ACC112 (cell line): ENCODE data around the gene TAS2R1.

ENCODE experiments used
- H2AFZ ChIP-seq: fragments of 200-600 bp; sonication (generic); one replicate; pipeline ENCODE4 v1.6.0; 2017; ENCODE audit warnings: antibody characterized with exemption, low read length; ENCODE audit not compliant: unreplicated experiment
- H3K27ac ChIP-seq: fragments of 200-600 bp; sonication (generic); 2 replicates; pipeline ENCODE4 v1.5.1; 2014; ENCODE audit warnings: low read depth, mild to moderate bottlenecking, antibody characterized with exemption, low read length, moderate library complexity
- H3K27me3 ChIP-seq: fragments of 200-600 bp; sonication (generic); 2 replicates; pipeline ENCODE4 v1.6.1; 2014; ENCODE audit warnings: mild to moderate bottlenecking, antibody characterized with exemption, low read length, moderate library complexity, mixed read lengths; ENCODE audit not compliant: insufficient read depth
- H3K36me3 ChIP-seq: fragments of 200-600 bp; sonication (generic); 2 replicates; pipeline ENCODE4 v1.6.1; 2016; ENCODE audit warnings: mild to moderate bottlenecking, antibody characterized with exemption, low read length, moderate library complexity, mixed read lengths; ENCODE audit not compliant: insufficient read depth
- H3K4me1 ChIP-seq: fragments of 200-600 bp; sonication (generic); one replicate; pipeline ENCODE4 v1.6.1; 2016; ENCODE audit warnings: low read length, mixed read lengths; ENCODE audit not compliant: insufficient read depth, unreplicated experiment, control insufficient read depth
- H3K4me3 ChIP-seq: fragments of 200-600 bp; sonication (generic); 2 replicates; pipeline ENCODE4 v1.5.1; 2014; ENCODE audit warnings: mild to moderate bottlenecking, low read depth, low read length
- H3K79me2 ChIP-seq: fragments of 200-600 bp; sonication (generic); one replicate; pipeline ENCODE4 v1.6.0; 2016; ENCODE audit warnings: low read length; ENCODE audit not compliant: control insufficient read depth, unreplicated experiment, insufficient read depth

The TAS2R1 gene

DNA sequence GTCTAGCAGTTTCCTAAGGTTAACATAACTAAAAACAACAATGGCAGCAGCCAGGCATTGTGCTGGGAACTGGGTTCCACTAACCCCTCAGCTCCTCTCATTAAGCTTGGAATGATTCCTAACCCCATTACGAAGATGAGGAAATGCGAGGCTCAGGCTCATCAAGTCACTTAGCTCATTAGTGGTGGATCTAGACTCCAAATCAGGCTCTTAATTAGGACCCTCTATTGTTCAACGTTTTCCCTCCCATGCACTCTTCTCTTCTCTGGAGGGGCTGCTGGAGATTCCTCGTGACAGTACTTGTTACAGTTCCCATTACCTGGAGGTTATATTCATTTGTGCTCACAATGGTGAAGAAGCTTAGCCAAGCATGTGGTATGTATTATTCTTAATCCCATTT is 6.5 kb downstream of the TAS2R1 start:
- Histone ChIP-seq H3K4me3 (no peak overlapping the region), H3K36me3 (no peaks in the 10 kb centered on the region), H3K4me1 (peaks cover 33% of the 10 kb centered on the region), H3K27me3 (no peaks in the 10 kb centered on the region), H2AFZ (no peak overlapping the region), H3K79me2 (no peaks in the 10 kb centered on the region), H3K27ac (no peak overlapping the region)

DNA sequence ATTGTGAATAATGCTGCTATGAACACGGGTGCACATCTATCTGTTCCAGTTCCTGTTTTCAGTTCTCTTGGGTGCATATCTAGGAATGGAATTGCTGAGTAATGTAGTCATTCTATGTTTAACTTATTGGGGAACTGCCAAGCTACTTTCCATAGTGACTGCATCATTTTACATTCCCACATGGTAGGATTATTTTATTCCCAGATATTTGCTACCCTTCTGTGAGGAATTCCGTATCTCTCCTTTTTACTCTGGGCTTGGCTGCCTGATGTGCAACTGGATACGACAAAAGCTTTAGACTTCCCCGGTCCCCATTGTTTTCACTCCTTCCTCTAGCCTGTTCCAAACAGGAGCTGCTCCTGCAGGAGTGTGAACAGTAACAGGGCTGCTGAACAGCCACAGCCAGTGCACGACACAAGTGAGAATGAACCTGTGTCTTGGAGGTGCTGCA is 7.2 kb downstream of the TAS2R1 start:
- H2AFZ ChIP-seq = peak overlapping the region; percentile 65
- peak overlapping the region; percentile 37; the same call in 1 of the 2 replicates for H3K4me3 ChIP-seq
- no peaks in the 10 kb centered on the region for H3K79me2 ChIP-seq

DNA sequence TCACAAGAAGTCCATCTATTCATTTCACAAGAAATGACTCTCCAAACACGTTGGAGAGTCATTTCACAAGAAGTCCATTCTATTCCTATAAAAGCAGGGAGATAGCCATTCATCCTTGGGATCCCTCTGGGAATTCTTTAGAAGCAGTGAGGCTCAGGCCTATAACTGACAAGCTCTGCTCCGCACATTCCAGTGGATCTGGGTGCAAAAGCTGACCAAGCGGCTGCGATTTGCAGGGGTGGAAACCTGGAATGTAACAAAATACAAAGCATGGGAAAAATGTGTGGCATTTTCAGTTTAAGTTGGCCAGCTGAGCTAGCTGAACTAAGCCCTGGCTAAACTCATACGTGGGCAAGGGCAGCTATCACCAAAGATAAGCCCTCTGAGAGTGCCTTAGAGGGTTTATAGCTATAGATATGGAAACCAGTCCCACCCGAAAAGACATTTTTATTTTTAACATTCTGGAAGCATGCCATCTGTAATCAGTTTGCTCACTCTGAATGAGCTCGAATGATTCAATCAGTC is 8.7 kb downstream of the TAS2R1 start:
- Histone ChIP-seq H3K4me3 (no peak overlapping the region), H2AFZ (peak overlapping the region; percentile 12), H3K36me3 (no peaks in the 10 kb centered on the region), H3K4me1 (peaks cover 33% of the 10 kb centered on the region), H3K79me2 (no peaks in the 10 kb centered on the region), H3K27me3 (no peaks in the 10 kb centered on the region), H3K27ac (peak overlapping the region; percentile 44)

More for the DNA sequence above, 7.2 kb downstream of the TAS2R1 start:
- no peak overlapping the region for H3K27ac ChIP-seq
- peaks cover 33% of the 10 kb centered on the region for H3K4me1 ChIP-seq
- no peaks in the 10 kb centered on the region for H3K27me3 ChIP-seq
- H3K36me3 ChIP-seq = no peaks in the 10 kb centered on the region

DNA sequence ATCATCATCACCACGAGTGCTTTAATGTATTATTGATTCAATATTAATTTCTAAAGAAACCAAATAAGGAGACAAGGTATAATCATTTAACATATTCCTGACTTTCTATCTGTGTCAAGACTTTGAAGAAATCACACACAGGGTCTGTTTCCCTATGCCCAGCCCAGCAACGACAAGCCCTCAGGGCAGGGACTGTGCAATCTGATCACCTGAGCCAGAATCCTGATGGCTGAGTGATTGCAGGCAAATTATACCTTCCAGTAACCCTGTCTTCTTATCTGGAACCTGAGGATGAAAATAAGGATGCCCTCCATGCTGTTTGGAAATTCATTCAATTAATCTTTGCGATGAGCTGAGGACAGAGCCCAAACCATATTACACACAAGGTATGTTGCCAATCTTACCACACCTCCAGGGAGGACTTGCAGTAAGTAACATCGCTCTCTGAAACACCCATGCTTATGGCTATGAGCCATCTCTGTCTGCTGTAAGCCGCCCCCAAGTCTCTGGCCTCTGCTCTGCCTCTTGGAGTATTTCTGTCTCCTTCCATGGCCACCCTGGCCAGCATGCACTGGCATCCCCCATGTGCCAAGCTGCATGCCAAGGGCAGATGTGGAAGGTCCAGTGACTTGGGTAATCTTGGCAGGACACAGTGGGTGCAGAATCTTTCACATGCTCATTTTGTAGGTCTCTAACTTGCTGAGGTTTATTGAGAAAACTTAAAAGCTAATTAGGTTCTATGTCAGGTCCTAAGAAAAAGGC is 10.6 kb downstream of the TAS2R1 start:
- Histone ChIP-seq H3K27ac (no peak overlapping the region), H3K79me2 (no peaks in the 10 kb centered on the region), H3K4me3 (no peak overlapping the region), H3K27me3 (no peaks in the 10 kb centered on the region), H2AFZ (no peak overlapping the region), H3K36me3 (no peaks in the 10 kb centered on the region), H3K4me1 (peaks cover 33% of the 10 kb centered on the region)

DNA sequence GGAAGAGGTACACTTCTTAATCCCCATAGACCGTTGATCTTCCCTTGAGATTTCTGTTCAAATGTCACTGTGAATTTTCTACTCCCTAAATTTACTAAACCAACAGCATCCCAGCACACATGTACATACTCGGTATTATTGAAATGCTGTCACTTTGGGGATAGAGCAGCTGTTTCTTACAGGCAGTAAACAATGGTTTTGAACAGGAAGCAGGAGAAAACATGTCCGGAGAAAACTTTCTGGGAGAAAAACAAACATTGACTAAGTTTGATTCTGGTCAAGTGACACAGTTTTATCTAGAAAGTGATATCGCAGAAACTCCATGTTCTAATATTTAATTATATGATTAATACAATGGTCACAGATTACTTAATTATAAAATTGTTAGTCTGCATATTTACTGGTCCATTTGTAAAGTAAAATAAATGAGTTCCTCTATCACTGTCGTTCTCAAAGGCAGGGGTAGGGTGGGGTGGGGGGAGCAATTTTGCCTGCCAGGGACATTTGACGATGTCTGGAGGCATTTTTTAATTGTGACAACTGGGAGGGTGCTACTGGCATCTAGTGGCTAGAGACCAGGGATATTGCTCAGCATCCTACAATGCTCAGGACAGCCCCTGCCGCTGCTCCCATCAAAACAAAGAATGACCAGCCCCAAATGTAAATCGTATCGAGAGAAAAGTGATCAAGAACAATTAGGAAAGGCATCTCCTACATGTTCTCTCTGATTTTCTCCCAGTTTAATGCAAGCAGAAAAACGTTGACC is 12.2 kb downstream of the TAS2R1 start:
- Histone ChIP-seq H2AFZ (no peak overlapping the region), H3K4me1 (peaks cover 17% of the 10 kb centered on the region), H3K4me3 (no peak overlapping the region), H3K27me3 (no peaks in the 10 kb centered on the region), H3K36me3 (no peaks in the 10 kb centered on the region), H3K27ac (no peak overlapping the region), H3K79me2 (no peaks in the 10 kb centered on the region)

DNA sequence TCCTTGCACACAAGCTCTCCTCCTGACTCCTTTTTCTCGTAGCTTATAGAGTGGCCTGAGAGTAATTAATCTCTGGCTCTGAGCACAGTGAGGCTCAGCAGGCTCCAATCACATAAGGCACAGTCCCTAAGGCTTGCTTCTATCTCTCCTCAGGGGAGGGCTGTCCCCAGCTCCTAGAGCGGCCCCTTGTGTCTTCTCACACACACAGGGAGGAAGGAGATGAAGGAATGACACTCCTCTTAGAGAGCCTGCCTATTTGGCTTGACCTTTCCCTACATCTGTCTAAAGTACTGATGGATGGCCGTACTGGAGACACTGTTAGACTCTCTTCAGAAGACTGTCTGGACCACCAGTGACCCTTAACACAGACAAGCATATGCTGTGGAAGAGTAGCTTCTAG is 12.9 kb downstream of the TAS2R1 start:
- Histone ChIP-seq H3K4me3 (no peak overlapping the region), H3K4me1 (peaks cover 11% of the 10 kb centered on the region), H3K36me3 (no peaks in the 10 kb centered on the region), H3K79me2 (no peaks in the 10 kb centered on the region), H2AFZ (no peak overlapping the region), H3K27me3 (no peaks in the 10 kb centered on the region), H3K27ac (no peak overlapping the region)

DNA sequence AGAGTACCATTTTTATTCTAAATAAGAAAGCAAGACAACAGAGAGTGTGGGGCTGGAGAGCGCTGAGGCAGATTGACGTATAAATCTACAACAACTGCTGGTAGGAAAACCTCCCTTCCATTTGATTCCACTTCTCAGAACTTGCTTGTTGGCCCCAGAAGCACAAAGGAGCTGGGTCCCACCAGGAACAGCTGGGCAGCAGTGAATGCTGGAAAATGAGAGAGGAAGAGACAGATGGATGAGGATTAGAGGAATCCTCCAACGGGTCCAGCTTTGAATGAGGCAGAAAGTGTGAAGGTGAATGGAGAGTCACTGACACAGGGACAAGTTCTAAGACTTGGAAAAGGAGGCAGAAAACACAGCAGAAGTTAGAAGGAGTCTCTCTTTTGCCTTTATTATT is 14.8 kb downstream of the TAS2R1 start:
- Histone ChIP-seq H3K27me3 (no peaks in the 10 kb centered on the region), H2AFZ (no peak overlapping the region), H3K79me2 (no peaks in the 10 kb centered on the region), H3K4me1 (no peaks in the 10 kb centered on the region), H3K36me3 (no peaks in the 10 kb centered on the region), H3K27ac (no peak overlapping the region), H3K4me3 (no peak overlapping the region)

DNA sequence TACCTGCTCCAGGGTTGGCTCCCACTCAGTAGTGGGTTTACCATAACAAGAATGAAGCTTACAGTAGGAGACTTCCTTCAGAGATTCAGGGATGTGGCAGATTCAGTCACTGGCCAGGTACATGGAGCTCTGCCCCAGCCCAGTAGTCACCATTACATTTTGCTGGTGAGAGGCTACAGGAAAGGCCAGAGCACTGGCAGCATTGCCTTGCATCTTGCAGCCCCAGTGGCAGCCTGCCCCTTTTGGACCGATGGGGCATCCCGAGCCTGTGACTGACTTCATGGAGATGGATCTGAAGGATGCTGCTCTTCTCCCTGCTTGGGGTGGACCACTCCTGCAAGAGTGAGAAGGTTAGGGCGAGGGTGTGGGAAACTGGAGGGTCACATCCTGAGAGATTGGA is 16.8 kb downstream of the TAS2R1 start:
- no peaks in the 10 kb centered on the region for H3K79me2 ChIP-seq
- no peaks in the 10 kb centered on the region for H3K36me3 ChIP-seq
- H3K4me3 ChIP-seq = no peak overlapping the region
- no peak overlapping the region for H3K27ac ChIP-seq
- H2AFZ ChIP-seq = no peak overlapping the region
- H3K4me1 ChIP-seq = no peaks in the 10 kb centered on the region
- H3K27me3 ChIP-seq = no peaks in the 10 kb centered on the region

DNA sequence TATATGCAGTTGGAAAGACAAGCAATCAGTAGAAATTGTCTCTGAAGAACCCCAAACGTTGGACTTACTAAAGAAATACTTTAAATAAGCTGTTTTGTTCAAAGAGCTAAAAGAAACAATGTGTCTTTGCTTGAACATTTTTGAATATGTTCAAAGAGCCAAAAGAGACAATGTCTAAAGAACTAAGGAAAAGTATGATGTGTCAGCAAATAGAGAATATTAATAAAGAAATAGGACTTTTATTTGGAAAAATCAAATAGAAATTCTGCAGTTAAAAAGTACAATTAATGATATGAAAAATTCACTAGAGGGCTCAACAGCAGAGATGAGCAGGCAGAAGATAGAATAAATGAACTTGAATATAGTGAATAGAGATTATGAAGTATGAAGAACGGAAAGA is 19.2 kb downstream of the TAS2R1 start:
- Histone ChIP-seq H3K27ac (no peak overlapping the region), H3K79me2 (no peaks in the 10 kb centered on the region), H3K36me3 (no peaks in the 10 kb centered on the region), H3K4me3 (no peak overlapping the region), H3K27me3 (no peaks in the 10 kb centered on the region), H3K4me1 (no peaks in the 10 kb centered on the region), H2AFZ (no peak overlapping the region)

DNA sequence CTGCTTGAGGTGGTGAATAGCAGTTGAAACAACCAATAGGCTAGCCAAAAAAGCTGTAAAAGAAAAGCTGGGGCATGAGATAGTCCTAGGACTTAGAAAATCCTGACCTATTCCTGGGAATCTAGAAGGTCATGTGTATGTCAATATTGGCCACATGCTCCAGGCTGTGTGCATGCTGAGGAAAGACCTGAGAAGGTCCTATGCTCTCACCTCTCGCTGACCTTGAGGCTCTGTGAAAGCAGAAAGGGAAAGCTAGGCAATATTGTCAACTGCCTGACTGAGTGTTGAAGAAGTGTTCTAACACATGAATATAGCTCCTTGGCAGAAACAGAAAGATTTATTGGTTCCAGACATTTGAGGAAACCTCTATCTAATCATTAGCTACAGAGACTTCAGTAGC is 19.8 kb downstream of the TAS2R1 start:
- H3K4me3 ChIP-seq = no peak overlapping the region
- no peaks in the 10 kb centered on the region for H3K79me2 ChIP-seq
- no peak overlapping the region for H2AFZ ChIP-seq
- no peaks in the 10 kb centered on the region for H3K27me3 ChIP-seq
- H3K36me3 ChIP-seq = no peaks in the 10 kb centered on the region
- H3K4me1 ChIP-seq = no peaks in the 10 kb centered on the region
- no peak overlapping the region for H3K27ac ChIP-seq
